A549 treated with Hydrocortisone at 1 μM for 4 hours (cell line): ENCODE results near the gene DDIT4L. TPM values are rescaled to one million over a fixed set of nuclear protein-coding genes. Genes with fewer than 3 reads are reported as not detected.

Experiments used
- total RNA-seq: library from RNA; stranded (reverse); fragments of 200-300 nt; extraction: Qiagen RNA extraction; gene quantifications from 5 replicates; pipeline ENCODE4 v1.2.3, GENCODE V29; 2022

DDIT4L gene
- 0.21 to 0.40 TPM (median 0.25 TPM) in 5 replicates for total RNA-seq

GRCh38 chr4:100189820-100190642 is at the start of gene DDIT4L:
TSS of gene DDIT4L (minus strand) at chr4:100190468. CDS start at chr4:100189983, 485 bp downstream.

Other genes with a start within 250 kb of the DDIT4L start
- gene DNAJB14, start 243.8 kb downstream of the DDIT4L start, total RNA-seq: 14.8 to 28.9 TPM (median 17.5 TPM) in 5 replicates
- 630 to 680 TPM (median 649 TPM) in 5 replicates for gene H2AZ1, start 240.2 kb downstream of the DDIT4L start, total RNA-seq